B cell (primary cell): Measurements from ENCODE around the gene ETV3. TPM values are rescaled to one million over a fixed set of nuclear protein-coding genes. Genes with fewer than 3 reads are reported as not detected.

Source experiments
- ATAC-seq: fragments of 200-7000 bp; cut with Tn5 transposase; one replicate; pipeline ENCODE4 v1.10.0; 2021; ENCODE audit warnings: low read depth, mild to moderate bottlenecking, moderate number of reproducible peaks, moderate library complexity
- CTCF ChIA-PET: fragments of 350-600 bp; sonication (Branson Sonifier 250); formaldehyde crosslinking; loops from one replicate; lab custom pipeline; 2021; ENCODE audit warnings: antibody characterized with exemption, inconsistent platforms; lab: Charles Lee
- POLR2A ChIA-PET: fragments of 350-600 bp; sonication (Branson Sonifier 250); formaldehyde crosslinking; loops from one replicate; lab custom pipeline; 2021; ENCODE audit warnings: antibody characterized with exemption; lab: Charles Lee
- DNase-seq: peaks from one replicate; pipeline ENCODE4 v3.0.0; 2013
- H2AFZ ChIP-seq: 2 replicates; pipeline ENCODE4 v1.6.1; 2012; ENCODE audit warnings: mild to moderate bottlenecking, low read depth, low read length; ENCODE audit not compliant: insufficient read depth, poor library complexity, severe bottlenecking
- H3K27ac ChIP-seq, 2 donors: 1 replicate in 1 of 2; 2 replicates in 1 of 2; pipeline ENCODE4 v1.5.1; 2012 to 2013; ENCODE audit warnings: low read length in 2 of 2, mild to moderate bottlenecking in 2 of 2, moderate library complexity in 1 of 2
- H3K27me3 ChIP-seq, 4 experiments: fragments of 200-600 bp in 1 of 4; sonication (generic) in 1 of 4; replicated peaks in 1 of 4; 1 replicate in 2 of 4; 2 replicates in 2 of 4; pipeline versions ENCODE4 v1.6.1 to v1.7.0; 2013 to 2016; ENCODE audit warnings: low read length in 3 of 4, mild to moderate bottlenecking in 2 of 4, mixed read lengths in 1 of 4, moderate library complexity in 1 of 4; ENCODE audit not compliant: insufficient read depth in 4 of 4, control insufficient read depth in 3 of 4; ENCODE audit errors: control extremely low read depth in 1 of 4
- H3K36me3 ChIP-seq, 2 experiments: replicated peaks in 1 of 2; 1 replicate in 1 of 2; 2 replicates in 1 of 2; pipeline versions ENCODE4 v1.6.1 to v1.7.1; 2013; ENCODE audit warnings: low read length in 1 of 2; ENCODE audit not compliant: insufficient read depth in 2 of 2, control insufficient read depth in 1 of 2; ENCODE audit errors: control extremely low read depth in 1 of 2, extremely low read depth in 1 of 2
- H3K4me1 ChIP-seq, 2 donors: fragments of 200-600 bp in 1 of 2; sonication (generic) in 1 of 2; 1 replicate in 1 of 2; 2 replicates in 1 of 2; pipeline versions ENCODE4 v1.5.1 to v1.6.1; 2013 to 2017; ENCODE audit warnings: low read length in 2 of 2; ENCODE audit not compliant: control insufficient read depth in 2 of 2, insufficient read depth in 2 of 2
- H3K4me2 ChIP-seq: replicated peaks from 2 replicates; pipeline ENCODE3; 2012; ENCODE audit warnings: mild to moderate bottlenecking, low read depth, low read length; ENCODE audit not compliant: poor library complexity, severe bottlenecking
- H3K4me3 ChIP-seq, 5 experiments: fragments of 200-600 bp in 1 of 5; sonication (generic) in 1 of 5; 1 replicate in 3 of 5; 2 replicates in 2 of 5; pipeline versions ENCODE4 v1.5.1 to v1.7.0; 2011 to 2016; ENCODE audit warnings: low read length in 4 of 5, mild to moderate bottlenecking in 4 of 5, low read depth in 2 of 5, control low read depth in 1 of 5, moderate library complexity in 1 of 5; ENCODE audit not compliant: insufficient read depth in 1 of 5; ENCODE audit errors: control extremely low read depth in 1 of 5, extremely low read depth in 1 of 5
- H3K79me2 ChIP-seq: fragments of 200-600 bp; sonication (generic); one replicate; pipeline ENCODE4 v1.6.0; 2016; ENCODE audit warnings: low read length; ENCODE audit not compliant: control insufficient read depth, insufficient read depth
- H3K9ac ChIP-seq: fragments of 200-600 bp; sonication (generic); 2 replicates; pipeline ENCODE4 v1.6.1; 2017; ENCODE audit warnings: mild to moderate bottlenecking, low read length, moderate library complexity
- H3K9me3 ChIP-seq, 3 donors: one replicate each; pipeline versions ENCODE4 v1.6.1 to v1.7.1; 2013; ENCODE audit warnings: low read length in 2 of 3; ENCODE audit not compliant: control insufficient read depth in 2 of 3, insufficient read depth in 1 of 3; ENCODE audit errors: control extremely low read depth in 1 of 3
- H4K20me1 ChIP-seq: 2 replicates; pipeline ENCODE4 v1.6.0; 2012; ENCODE audit warnings: mild to moderate bottlenecking, low read length; ENCODE audit not compliant: insufficient read depth, control insufficient read depth, poor library complexity, severe bottlenecking
- H3K27ac Mint-ChIP-seq: one replicate; pipeline ENCODE4 v1.8.0; 2021; ENCODE audit warnings: mixed read lengths
- H3K27me3 Mint-ChIP-seq: one replicate; pipeline ENCODE4 v1.8.0; 2021; ENCODE audit warnings: mixed read lengths
- H3K4me1 Mint-ChIP-seq: one replicate; pipeline ENCODE4 v1.8.0; 2021; ENCODE audit warnings: mixed read lengths
- H3K4me3 Mint-ChIP-seq: one replicate; pipeline ENCODE4 v1.8.0; 2021; ENCODE audit warnings: mixed read lengths
- H3K9me3 Mint-ChIP-seq: one replicate; pipeline ENCODE4 v1.8.0; 2022; ENCODE audit warnings: mixed read lengths; ENCODE audit not compliant: insufficient read depth
- CTCF ChIP-seq: fragments of 200-600 bp; IDR thresholded peaks from one replicate; pipeline ENCODE4 v1.8.0; 2022; ENCODE audit warnings: antibody characterized with exemption, mild to moderate bottlenecking
- EZH2 ChIP-seq: IDR thresholded peaks from 2 replicates; pipeline ENCODE4 v1.6.1; 2012; ENCODE audit warnings: borderline replicate concordance, low read depth, mild to moderate bottlenecking, moderate library complexity, low read length; ENCODE audit not compliant: insufficient read depth, poor library complexity, severe bottlenecking
- WGBS: methylation state at CpG from one replicate; pipeline ENCODE4 v1.1.5; 2013; ENCODE audit warnings: missing lambda C conversion rate; ENCODE audit not compliant: insufficient coverage; 5-methylcytosine and 5-hydroxymethylcytosine counted together
- intact Hi-C: fragments of 100-400 bp; cut with micrococcal nuclease; formaldehyde crosslinking; loops from one replicate; pipeline ENCODE4 v1.10.0; 2022
- polyA plus RNA-seq: library from polyadenylated mRNA; depleted of rRNA; stranded (reverse); fragments of >200 nt; gene quantifications from 2 replicates; pipeline ENCODE4 v1.2.3, GENCODE V29; 2012
- total RNA-seq, 2 donors: library from RNA; stranded (reverse); fragments of 120-200 nt in 1 of 2; gene quantifications; 1 replicate in 1 of 2; 2 replicates in 1 of 2; pipeline versions ENCODE4 v1.2.3 to v1.2.4, GENCODE V29; 2013 to 2022

ETV3 gene
- total and polyA plus RNA-seq, 2 donors (not counting 1 experiment from before 2014, with no cell fraction given) = 16.7 to 34.1 TPM

GRCh38 chr1:157150631-157151030, 12.4 kb upstream of the ETV3 start:
- WGBS = 100% methylated on average over 2 of the region's 6 CpGs
- peaks cover 0 to 19% (median 6%) of the 10 kb centered on the region in 4 experiments for H3K27me3 ChIP-seq
- H3K4me1 ChIP-seq = peaks cover 4 to 8% of the 10 kb centered on the region in 2 donors
- DNase-seq (no peak), ATAC-seq (no peak)
- H3K36me3 ChIP-seq = no peaks in the 10 kb centered on the region
- no peaks in the 10 kb centered on the region for H3K9me3 ChIP-seq
- Mint-ChIP-seq H3K4me3 (no peak overlapping the region), H3K9me3 (no peaks in the 10 kb centered on the region), H3K27me3 (peaks cover 11% of the 10 kb centered on the region), H3K27ac (no peak overlapping the region), H3K4me1 (peaks cover 8% of the 10 kb centered on the region)
- TF ChIP-seq EZH2 (no peak), CTCF (no peak)
- POLR2A ChIA-PET = no interaction called here
- no peaks in the 10 kb centered on the region for H3K79me2 ChIP-seq
- H3K9ac ChIP-seq = no peak overlapping the region
- no peak overlapping the region for H3K27ac ChIP-seq
- H3K4me3 ChIP-seq = no peak overlapping the region
- H2AFZ ChIP-seq = no peak overlapping the region
- intact Hi-C loops = no loop called here
- CTCF ChIA-PET = interaction anchor here (13.2 kb wide), 1 partner anchor 63 kb away, joined by 491 read pairs; no protein-coding TSS in a partner anchor
- no peak overlapping the region for H3K4me2 ChIP-seq
- H4K20me1 ChIP-seq = no peaks in the 10 kb centered on the region

- no peak overlapping the region for H3K4me3 ChIP-seq
- DNase-seq (no peak), ATAC-seq (no peak)
- H3K4me1 Mint-ChIP-seq = peaks cover 8% of the 10 kb centered on the region
- TF ChIP-seq CTCF = no peak
- TF ChIP-seq EZH2 = no peak
- no peak overlapping the region for H3K9ac ChIP-seq
- no peak overlapping the region for H3K4me3 Mint-ChIP-seq
- H4K20me1 ChIP-seq = no peaks in the 10 kb centered on the region
- intact Hi-C loops = no loop called here
- ChIA-PET CTCF (interaction anchor here (0.7 to 2.7 kb wide), 5 partner anchors 8 to 58 kb away, joined by 3 to 16 read pairs (median 4); no protein-coding TSS in a partner anchor), POLR2A (no interaction called here)
- H3K4me1 ChIP-seq = peaks cover 4 to 6% of the 10 kb centered on the region in 2 donors
- H3K4me2 ChIP-seq = no peak overlapping the region
- H3K27ac Mint-ChIP-seq = no peak overlapping the region
- H3K79me2 ChIP-seq = no peaks in the 10 kb centered on the region
- peak overlapping the region; percentile 40 for H2AFZ ChIP-seq
- 79% methylated on average over 8 of the region's 10 CpGs for WGBS
- no peaks in the 10 kb centered on the region for H3K9me3 Mint-ChIP-seq
- H3K27me3 ChIP-seq = no peaks in the 10 kb centered on the region
- H3K9me3 ChIP-seq = no peaks in the 10 kb centered on the region
- no peaks in the 10 kb centered on the region for H3K36me3 ChIP-seq
- H3K27ac ChIP-seq = peak overlapping the region in 1 of 2 donors; percentile 18
- peaks cover 15% of the 10 kb centered on the region for H3K27me3 Mint-ChIP-seq
Measured at GRCh38 chr1:157147906-157148700, 9.9 kb upstream of the ETV3 start.
